Astrocyte (in vitro differentiated cells and primary cell): Measurements from ENCODE around the gene SLC45A3. TPM values are rescaled to one million over a fixed set of nuclear protein-coding genes. Genes with fewer than 3 reads are reported as not detected.

Source experiments
- DNase-seq: peaks from one replicate; pipeline ENCODE4 v3.0.0-alpha.2; 2010; ENCODE audit warnings: low read depth
- FAIRE-seq: peaks from 2 replicates; lab custom pipeline; 2011; peaks lifted over from hg19 to GRCh38; lab: Jason Lieb, UNC
- H2AFZ ChIP-seq: 2 replicates; pipeline ENCODE4 v1.6.0; 2012; ENCODE audit warnings: low read depth, low read length, inconsistent platforms
- H3K27ac ChIP-seq: 2 replicates; pipeline ENCODE4 v1.5.1; 2011; ENCODE audit warnings: low read depth, low read length, inconsistent platforms
- H3K27me3 ChIP-seq: 2 replicates; pipeline ENCODE4 v1.6.0; 2011; ENCODE audit warnings: low read length, inconsistent platforms; ENCODE audit not compliant: insufficient read depth
- H3K36me3 ChIP-seq: 2 replicates; pipeline ENCODE4 v1.5.1; 2011; ENCODE audit warnings: low read length, inconsistent platforms; ENCODE audit not compliant: insufficient read depth
- H3K4me1 ChIP-seq: 2 replicates; pipeline ENCODE4 v1.5.1; 2011; ENCODE audit warnings: low read length, inconsistent platforms; ENCODE audit not compliant: insufficient read depth
- H3K4me2 ChIP-seq: 2 replicates; pipeline ENCODE4 v1.6.0; 2012; ENCODE audit warnings: low read length, inconsistent platforms
- H3K4me3 ChIP-seq: 2 replicates; pipeline ENCODE4 v1.5.1; 2011; ENCODE audit warnings: low read depth, mild to moderate bottlenecking, low read length, inconsistent platforms; ENCODE audit not compliant: insufficient read depth
- H3K79me2 ChIP-seq: 2 replicates; pipeline ENCODE4 v1.6.0; 2012; ENCODE audit warnings: mild to moderate bottlenecking, low read length, inconsistent platforms; ENCODE audit not compliant: insufficient read depth
- H3K9ac ChIP-seq: 2 replicates; pipeline ENCODE4 v1.6.0; 2012; ENCODE audit warnings: mild to moderate bottlenecking, low read length, inconsistent platforms
- H3K9me3 ChIP-seq: 2 replicates; pipeline ENCODE4 v1.5.1; 2012; ENCODE audit warnings: low read depth, mild to moderate bottlenecking, low read length, inconsistent platforms; ENCODE audit not compliant: insufficient read depth
- H4K20me1 ChIP-seq: 2 replicates; pipeline ENCODE4 v1.6.0; 2012; ENCODE audit warnings: low read length, inconsistent platforms; ENCODE audit not compliant: insufficient read depth
- H3K27ac Mint-ChIP-seq: one replicate; pipeline ENCODE4 v1.8.0; 2021; ENCODE audit warnings: mild to moderate bottlenecking, mixed read lengths; ENCODE audit not compliant: unreplicated experiment
- H3K27me3 Mint-ChIP-seq: one replicate; pipeline ENCODE4 v1.8.0; 2021; ENCODE audit warnings: low read depth, mixed read lengths; ENCODE audit not compliant: unreplicated experiment
- H3K36me3 Mint-ChIP-seq: one replicate; pipeline ENCODE4 v1.8.0; 2021; ENCODE audit warnings: low read depth, mixed read lengths; ENCODE audit not compliant: unreplicated experiment
- H3K4me1 Mint-ChIP-seq: one replicate; pipeline ENCODE4 v1.8.0; 2021; ENCODE audit warnings: low read depth, mixed read lengths; ENCODE audit not compliant: unreplicated experiment
- H3K4me3 Mint-ChIP-seq: one replicate; pipeline ENCODE4 v1.8.0; 2021; ENCODE audit warnings: mild to moderate bottlenecking, moderate library complexity, mixed read lengths; ENCODE audit not compliant: unreplicated experiment
- H3K9me3 Mint-ChIP-seq: one replicate; pipeline ENCODE4 v1.8.0; 2021; ENCODE audit warnings: mild to moderate bottlenecking, mixed read lengths; ENCODE audit not compliant: unreplicated experiment
- CTCF ChIP-seq: IDR thresholded peaks from 2 replicates; pipeline ENCODE4 v1.5.1; 2011; ENCODE audit warnings: low read depth, mild to moderate bottlenecking, inconsistent platforms, low read length, moderate library complexity; ENCODE audit not compliant: insufficient read depth
- EZH2 ChIP-seq: IDR thresholded peaks from 2 replicates; pipeline ENCODE4 v1.6.1; 2012; ENCODE audit warnings: mild to moderate bottlenecking, low read length, inconsistent platforms; ENCODE audit not compliant: insufficient read depth
- total RNA-seq: library from RNA; stranded (reverse); gene quantifications from 2 replicates; pipeline ENCODE4 v1.2.1, GENCODE V29; 2021

Gene SLC45A3
- total RNA-seq, 1 donor from 2014 or later: 7.1 TPM

DNA sequence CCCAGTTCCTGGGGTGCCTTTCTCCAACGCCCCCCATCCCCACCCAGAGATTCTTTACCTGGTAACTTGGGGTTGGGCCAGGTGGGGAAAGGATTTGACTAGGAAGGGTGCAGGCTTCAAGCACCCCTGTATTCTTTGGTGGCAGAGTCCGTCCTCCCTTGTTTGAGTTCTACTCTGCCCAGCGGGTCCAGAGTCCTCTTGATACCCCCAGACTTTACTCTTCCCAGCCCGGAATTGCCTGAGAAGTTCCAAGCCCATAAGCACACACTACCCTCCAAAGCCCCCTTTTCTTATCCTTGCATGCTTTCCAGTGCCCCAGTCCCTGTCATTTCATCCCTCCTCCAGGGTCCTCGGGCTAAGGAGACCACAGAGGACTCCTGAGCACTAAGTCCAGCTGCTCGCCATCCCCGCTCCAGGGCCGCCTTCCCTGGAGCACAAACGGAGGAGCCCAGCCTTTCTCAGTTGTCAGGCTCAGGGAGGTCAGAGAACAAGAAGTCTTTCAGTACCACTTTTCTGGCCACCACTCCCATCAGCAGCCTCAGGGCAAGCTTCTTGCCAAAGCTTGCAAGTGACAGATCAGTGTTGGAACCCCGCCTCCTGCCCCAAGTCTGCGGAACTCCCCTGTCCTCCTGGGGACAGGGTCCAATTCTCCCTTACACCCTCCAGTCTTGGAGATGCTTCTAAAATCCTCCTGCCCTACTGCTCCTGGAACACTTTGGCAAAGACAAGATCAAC, 12.2 kb downstream of the SLC45A3 start:
- Histone ChIP-seq H3K9ac (no peak overlapping the region), H3K9me3 (no peaks in the 10 kb centered on the region), H2AFZ (no peak overlapping the region), H3K27me3 (no peaks in the 10 kb centered on the region), H3K4me3 (no peak overlapping the region), H3K79me2 (peaks cover 10% of the 10 kb centered on the region), H3K4me2 (no peak overlapping the region), H3K36me3 (no peaks in the 10 kb centered on the region), H4K20me1 (peaks cover 41% of the 10 kb centered on the region), H3K4me1 (peaks cover 14% of the 10 kb centered on the region), H3K27ac (no peak overlapping the region)
- TF ChIP-seq CTCF (no peak), EZH2 (no peak)
- H3K4me1 Mint-ChIP-seq: peaks cover 35% of the 10 kb centered on the region
- H3K9me3 Mint-ChIP-seq: no peaks in the 10 kb centered on the region
- DNase-seq: no peak
- peaks cover 1% of the 10 kb centered on the region for H3K27me3 Mint-ChIP-seq
- no peaks in the 10 kb centered on the region for H3K36me3 Mint-ChIP-seq
- H3K4me3 Mint-ChIP-seq: no peak overlapping the region
- no peak overlapping the region for H3K27ac Mint-ChIP-seq
- FAIRE-seq: no peak

DNA sequence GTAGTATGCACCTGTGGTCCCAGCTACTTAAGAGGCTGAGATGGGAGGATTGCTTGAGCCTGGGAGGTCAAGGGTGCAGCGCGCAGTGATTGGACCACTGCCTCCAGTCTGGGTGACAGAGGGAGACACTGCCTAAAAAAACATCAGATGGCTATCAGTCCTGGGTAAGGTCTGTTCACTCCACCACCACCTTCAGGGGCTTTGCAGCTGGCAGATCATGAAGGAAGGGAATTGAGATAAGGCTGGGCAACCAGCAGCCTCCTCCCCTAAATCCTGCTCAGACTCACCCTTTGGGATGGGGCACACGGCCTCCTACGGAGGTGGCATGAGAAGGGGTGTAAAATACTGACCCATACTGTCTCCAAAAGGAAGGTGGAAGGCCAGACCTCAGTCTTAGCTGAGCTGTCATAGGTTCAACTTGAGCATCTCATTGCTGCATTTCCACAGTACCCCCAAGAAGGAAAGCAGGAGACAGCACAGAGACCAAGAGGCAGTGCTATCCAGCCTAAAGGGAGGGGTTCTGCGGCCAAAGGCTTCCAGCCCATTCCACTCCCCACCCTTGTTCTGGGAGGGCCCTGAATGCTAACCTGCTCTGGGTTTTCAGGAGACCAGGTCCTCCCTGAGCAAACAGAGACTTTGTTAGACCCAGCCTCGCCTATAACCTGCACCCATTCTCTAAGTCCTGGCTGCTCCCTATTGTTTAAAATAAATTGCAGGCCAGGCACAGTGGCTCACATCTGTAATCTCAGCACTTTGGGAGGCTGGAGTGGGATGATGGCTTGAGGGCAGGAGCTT, 13.7 kb downstream of the SLC45A3 start:
- Mint-ChIP-seq H3K4me1 (peaks cover 28% of the 10 kb centered on the region), H3K27ac (no peak overlapping the region), H3K27me3 (peaks cover 1% of the 10 kb centered on the region), H3K9me3 (no peaks in the 10 kb centered on the region), H3K4me3 (no peak overlapping the region), H3K36me3 (peaks cover 7% of the 10 kb centered on the region)
- Histone ChIP-seq H3K79me2 (peaks cover 10% of the 10 kb centered on the region), H3K27me3 (no peaks in the 10 kb centered on the region), H3K9ac (no peak overlapping the region), H4K20me1 (peaks cover 35% of the 10 kb centered on the region), H3K4me2 (no peak overlapping the region), H3K9me3 (no peaks in the 10 kb centered on the region), H3K36me3 (no peaks in the 10 kb centered on the region), H3K4me1 (peaks cover 14% of the 10 kb centered on the region), H3K4me3 (no peak overlapping the region), H2AFZ (no peak overlapping the region), H3K27ac (no peak overlapping the region)
- FAIRE-seq: no peak
- no peak for TF ChIP-seq CTCF
- no peak for TF ChIP-seq EZH2
- DNase-seq: no peak
